ENCODE results near the gene HLA-DRA.

The HLA-DRA gene

DNA sequence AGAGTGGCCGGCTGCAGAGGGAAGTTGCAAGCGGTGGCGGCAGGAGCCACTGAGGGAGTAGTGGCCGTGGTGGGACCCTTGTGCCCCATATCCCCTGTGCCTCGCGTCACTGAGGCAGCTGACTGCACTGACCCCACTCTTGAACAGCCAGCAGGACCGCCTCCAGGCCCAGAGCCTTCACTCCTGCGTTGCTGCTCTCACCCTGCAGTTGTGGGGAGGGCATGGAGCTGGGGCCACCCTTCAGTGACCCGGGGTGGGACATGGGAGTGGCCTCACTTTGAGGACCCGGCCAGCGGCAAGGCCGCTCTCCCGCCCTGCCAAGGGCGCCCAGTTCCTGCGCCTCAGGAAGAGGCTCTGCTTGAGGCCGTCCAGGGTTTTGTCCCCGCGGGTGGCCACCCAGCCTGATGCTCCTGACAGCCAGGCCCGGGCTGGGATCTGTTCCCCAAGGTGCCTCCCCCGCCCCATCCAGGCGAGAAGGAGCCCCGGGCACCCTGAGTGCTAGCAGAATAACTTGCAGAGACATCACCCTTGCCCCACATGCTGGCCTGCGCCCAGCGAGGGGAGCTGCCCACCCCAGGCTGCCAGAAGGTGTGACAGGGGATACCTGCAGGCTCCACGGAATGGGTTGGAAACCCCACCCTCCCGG lies 44.4 kb downstream of the HLA-DRA start:
- DNase-seq = no peak

DNA sequence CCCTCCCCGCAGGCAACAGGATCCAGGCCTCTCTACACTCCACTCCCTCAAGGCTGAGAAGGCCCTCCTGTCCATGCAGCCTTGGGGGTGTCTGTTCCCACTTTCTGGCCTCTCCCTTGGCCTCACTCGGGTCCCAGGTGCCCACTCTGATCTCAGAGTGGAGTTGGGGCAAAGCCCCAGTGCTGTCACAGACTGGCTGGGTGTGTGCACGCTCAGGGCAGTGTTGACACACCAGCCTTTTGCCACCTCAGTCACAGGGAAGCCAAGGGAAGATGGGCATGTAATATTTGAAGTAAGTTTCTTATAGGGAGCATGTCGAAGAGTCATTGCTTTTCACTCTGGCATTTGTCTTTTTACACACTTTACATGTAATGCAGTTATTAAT lies 44.9 kb downstream of the HLA-DRA start:
- DNase-seq = no peak

DNA sequence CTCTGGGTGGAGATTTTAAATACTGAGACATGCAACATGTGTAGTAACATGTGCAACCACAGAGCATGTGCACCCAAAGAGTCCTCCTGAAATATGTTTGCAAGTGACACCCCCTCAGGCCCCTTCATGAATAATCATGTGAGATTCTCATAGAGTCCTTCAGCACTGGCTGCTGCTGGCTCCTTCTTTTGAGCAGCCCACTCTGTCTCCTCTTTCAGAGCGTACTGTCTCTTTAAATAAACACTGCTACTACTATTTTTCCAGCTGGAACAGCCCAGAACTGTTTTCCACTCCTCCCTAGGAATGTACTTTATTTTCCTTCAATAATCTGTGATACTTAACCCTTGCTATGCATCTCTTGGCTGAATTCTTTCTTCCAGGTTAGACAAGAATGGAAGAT lies 48.4 kb downstream of the HLA-DRA start:
- no peak for DNase-seq

DNA sequence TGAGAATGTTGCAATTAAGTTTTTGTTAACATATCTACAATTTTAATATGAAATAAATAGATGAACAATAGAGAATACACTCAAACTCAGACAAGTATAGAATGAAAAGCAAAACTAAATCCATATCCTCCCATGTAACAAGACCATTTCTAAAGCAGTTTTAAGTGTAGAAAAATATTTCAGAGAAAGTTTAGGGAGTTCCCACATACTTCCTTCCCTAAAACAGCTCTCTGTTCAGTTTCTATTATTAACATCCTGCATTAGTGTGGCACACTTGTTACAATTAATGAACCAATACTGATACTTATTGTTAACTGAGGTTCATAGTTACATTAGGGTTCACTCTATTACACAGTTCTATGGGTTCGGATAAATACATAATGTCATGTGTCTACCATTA lies 52.0 kb downstream of the HLA-DRA start:
- DNase-seq = no peak

DNA sequence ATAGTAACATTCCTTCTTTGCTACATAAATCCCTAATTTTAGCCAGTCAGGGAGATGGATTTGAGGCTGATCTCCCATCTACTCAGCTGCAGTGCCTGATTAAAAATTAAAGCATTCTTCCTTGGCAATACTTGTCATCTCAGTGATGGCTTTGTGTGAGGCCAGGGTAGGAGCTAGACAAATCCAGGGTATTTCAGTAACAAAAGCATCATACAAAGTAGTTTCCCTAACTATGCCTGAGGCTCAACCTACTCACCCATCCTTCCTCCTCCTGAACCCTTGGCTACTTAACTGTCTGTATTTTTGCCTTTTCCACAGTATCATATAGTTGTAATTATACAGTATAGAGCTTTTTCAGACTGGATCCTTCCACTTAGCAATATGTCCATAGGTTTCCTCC lies 52.7 kb downstream of the HLA-DRA start:
- DNase-seq = no peak
